Right ventricle myocardium superior (tissue), 1 donor: Measurements from ENCODE around the gene TXLNB. TPM values are rescaled to one million over a fixed set of nuclear protein-coding genes. Genes with fewer than 3 reads are reported as not detected.

ENCODE experiments used
- ATAC-seq: fragments of 200-7000 bp; cut with Tn5 transposase; one replicate; pipeline ENCODE4 v1.9.1; 2020; ENCODE audit warnings: mild to moderate bottlenecking; ENCODE audit not compliant: poor library complexity
- DNase-seq: peaks from one replicate; pipeline ENCODE4 v3.0.0-alpha.2; 2020
- intact Hi-C: fragments of 100-400 bp; cut with DNase I; formaldehyde crosslinking; loops from one replicate; pipeline ENCODE4 v1.11.2; 2022
- total RNA-seq: library from RNA; stranded (reverse); fragmentation: NEBNext Ultra II Directional; extraction: Animal tissue kit (Norgen Biotek cat#: 25700); gene quantifications from one replicate; pipeline ENCODE4 v1.2.1, GENCODE V29; 2021
- donor health status: DM: no; HTN: yes; CAD: no; lungs with severe emphysema.

TXLNB gene
- total RNA-seq, 1 donor from 2014 or later = 125 TPM

DNA sequence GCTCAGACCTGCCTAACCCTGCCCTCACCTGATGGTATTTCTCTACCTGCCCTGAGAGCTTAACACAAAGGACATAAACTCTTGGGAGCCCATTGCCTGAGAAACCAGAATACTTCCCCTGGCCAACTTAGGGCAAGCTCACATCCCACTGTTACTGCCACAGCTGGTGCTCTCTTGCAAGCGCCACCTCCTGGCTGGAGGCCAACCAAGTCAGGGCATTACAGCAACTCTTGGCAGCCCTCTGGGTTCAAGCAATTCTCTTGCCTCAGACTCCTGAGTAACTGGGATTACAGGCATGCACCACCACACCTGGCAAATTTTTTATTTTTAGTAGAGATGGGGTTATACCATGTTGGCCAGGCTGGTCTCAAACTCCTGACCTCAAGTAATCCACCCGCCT, 86.8 kb downstream of the TXLNB start:
- DNase-seq (no peak), ATAC-seq (no peak)
- intact Hi-C loops = no loop called here

DNA sequence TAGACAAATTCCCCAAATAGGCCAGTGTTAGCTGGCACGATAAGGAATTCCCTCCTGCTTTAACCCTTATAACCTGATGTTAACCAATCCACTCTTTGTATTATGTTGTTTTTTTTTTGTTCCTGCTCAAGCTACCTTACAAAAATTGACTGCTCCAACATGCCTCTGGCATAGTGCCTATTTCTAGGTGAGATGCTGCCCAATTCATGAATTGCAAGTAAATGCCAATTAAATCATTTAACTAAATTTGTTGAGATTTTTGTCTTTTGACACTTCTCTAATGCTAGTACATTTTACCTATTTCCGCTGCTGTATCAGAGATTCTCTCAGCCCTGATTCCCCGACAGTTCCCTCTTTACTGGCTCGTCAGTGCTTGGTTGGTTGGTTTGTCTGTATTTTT, 90.4 kb downstream of the TXLNB start:
- intact Hi-C loops = no loop called here
- DNase-seq (no peak), ATAC-seq (no peak)

DNA sequence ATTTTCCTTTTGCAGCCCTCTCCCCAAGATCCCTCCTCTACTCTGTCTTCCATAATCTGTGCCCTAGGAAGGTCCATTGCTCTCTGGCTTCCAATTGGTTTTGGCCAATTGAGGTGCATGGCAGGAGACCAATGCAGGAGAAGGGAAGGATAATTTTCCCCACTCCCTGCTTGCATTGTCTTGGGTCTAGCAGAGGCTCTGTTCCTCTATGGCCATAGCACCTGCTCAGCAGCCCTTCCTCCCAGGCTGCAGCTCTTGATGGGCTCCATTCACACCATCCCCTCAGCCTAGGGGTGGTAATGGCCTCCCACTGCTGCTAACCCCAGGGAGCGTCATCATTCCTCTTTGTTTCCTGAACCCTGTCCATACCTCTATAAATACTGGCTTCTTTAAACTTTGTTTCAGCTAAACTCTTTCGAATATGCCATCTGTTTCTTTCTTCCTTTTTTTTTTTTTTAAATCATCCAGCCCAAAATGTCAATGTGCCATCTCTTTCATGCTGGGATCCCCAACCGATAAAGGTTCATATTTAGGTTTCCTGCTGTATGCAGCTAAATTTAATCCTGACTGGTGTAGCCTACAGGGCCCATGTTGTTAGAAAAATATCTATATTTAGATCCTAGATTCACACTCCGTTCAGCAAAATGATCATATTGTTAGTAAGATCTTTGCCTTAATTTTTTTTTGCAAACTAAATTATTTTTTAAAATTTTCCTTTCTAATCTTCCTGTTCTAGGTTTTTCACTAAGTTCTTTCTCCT, 93.1 kb downstream of the TXLNB start:
- intact Hi-C loops = no loop called here
- DNase-seq = no peak
- ATAC-seq = no peak

DNA sequence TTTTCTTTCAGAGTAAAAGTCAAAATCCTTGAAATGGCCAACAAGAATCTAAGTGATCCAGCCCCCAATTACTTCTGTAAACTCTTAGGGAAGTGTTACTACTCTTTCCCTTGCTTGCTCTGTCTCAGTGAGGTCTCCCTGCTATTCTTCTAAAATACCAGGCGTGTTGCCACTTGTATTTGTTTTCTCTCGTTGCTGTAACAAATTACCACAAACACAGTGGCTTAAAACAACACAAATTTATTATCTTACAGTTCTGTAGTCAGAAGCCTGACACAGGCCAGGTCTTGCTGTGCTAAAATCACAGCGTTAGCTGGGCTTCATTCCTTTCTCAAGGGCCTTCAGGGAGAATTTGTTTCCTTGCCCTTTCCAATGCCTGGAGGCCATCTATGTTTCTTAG, 97.1 kb downstream of the TXLNB start:
- no peak for ATAC-seq
- no peak for DNase-seq
- intact Hi-C loops = no loop called here

Other genes with a start within 250 kb of the TXLNB start
- gene HECA, start 156.9 kb downstream of the TXLNB start, total RNA-seq = 54.2 TPM
- 133 TPM for gene CITED2, start 82.7 kb upstream of the TXLNB start, total RNA-seq